Measurements from ENCODE around the gene SCRN1.

The SCRN1 gene

GRCh38 chr7:29886827-29887226, 102.8 kb downstream of the SCRN1 start:
- DNase-seq: no peak

GRCh38 chr7:29885626-29886025, 104.0 kb downstream of the SCRN1 start:
- no peak for DNase-seq

- DNase-seq: peak; percentile 28
These were observed 105.0 kb downstream of the SCRN1 start for GRCh38 chr7:29884399-29885272.

- DNase-seq: peak; percentile 30
These were observed 105.9 kb downstream of the SCRN1 start for GRCh38 chr7:29883462-29884398.

- DNase-seq: no peak
These were observed 107.1 kb downstream of the SCRN1 start for GRCh38 chr7:29882481-29882880.

GRCh38 chr7:29881724-29882123, 107.9 kb downstream of the SCRN1 start:
- DNase-seq: no peak

GRCh38 chr7:29879609-29880008, 110.0 kb downstream of the SCRN1 start:
- no peak for DNase-seq

GRCh38 chr7:29878081-29878688, 111.4 kb downstream of the SCRN1 start:
- DNase-seq: peak; percentile 40

- no peak for DNase-seq
These were observed 112.4 kb downstream of the SCRN1 start for GRCh38 chr7:29877196-29877595.

- DNase-seq: no peak
These were observed 113.9 kb downstream of the SCRN1 start for GRCh38 chr7:29875741-29876140.

GRCh38 chr7:29873644-29874294, 115.8 kb downstream of the SCRN1 start:
- DNase-seq: no peak

GRCh38 chr7:29871787-29872398, 117.7 kb downstream of the SCRN1 start:
- DNase-seq: no peak
